HG03469 (cell line): ENCODE measurements around the gene NOSTRIN.
"Not testable (repeated sequence)": the region's sequence is repeated elsewhere in the genome, so short reads cannot be mapped to it uniquely, and the experiment has no call there.

Experiments used
- ATAC-seq: cut with Tn5 transposase; IDR thresholded peaks from one replicate; pipeline ENCODE4 v1.9.1; 2021; ENCODE audit warnings: mild to moderate bottlenecking, moderate library complexity, moderate number of reproducible peaks; ENCODE audit not compliant: unreplicated experiment

The NOSTRIN gene

GRCh38 chr2:168789776-168790175 is 12.7 kb upstream of the NOSTRIN start:
- ATAC-seq: no peak

GRCh38 chr2:168790226-168790902 is 12.1 kb upstream of the NOSTRIN start:
- no peak for ATAC-seq

GRCh38 chr2:168791140-168791539 is 11.3 kb upstream of the NOSTRIN start:
- not testable (repeated sequence) for ATAC-seq

DNA sequence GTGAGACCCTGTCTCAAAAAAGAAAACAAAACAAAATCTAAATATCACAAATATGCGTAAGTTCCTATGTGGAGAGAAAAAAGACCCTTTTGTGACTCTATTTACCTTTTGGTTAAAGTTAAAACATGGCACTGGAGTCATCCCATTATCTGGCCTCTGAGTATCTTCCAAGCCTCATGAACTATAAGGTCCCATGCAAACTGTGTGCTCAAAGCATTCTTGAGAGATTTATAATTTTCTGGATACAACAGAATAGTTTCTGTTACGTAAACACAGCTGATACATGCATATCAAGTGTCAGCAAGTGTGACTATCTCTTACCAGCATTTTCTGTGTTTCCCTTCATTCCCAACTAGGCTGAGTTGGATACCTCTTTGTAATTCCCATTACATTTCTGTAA is 8.8 kb upstream of the NOSTRIN start:
- ATAC-seq: no peak

- ATAC-seq: no peak
These were observed 7.5 kb upstream of the NOSTRIN start for GRCh38 chr2:168794968-168795367.

DNA sequence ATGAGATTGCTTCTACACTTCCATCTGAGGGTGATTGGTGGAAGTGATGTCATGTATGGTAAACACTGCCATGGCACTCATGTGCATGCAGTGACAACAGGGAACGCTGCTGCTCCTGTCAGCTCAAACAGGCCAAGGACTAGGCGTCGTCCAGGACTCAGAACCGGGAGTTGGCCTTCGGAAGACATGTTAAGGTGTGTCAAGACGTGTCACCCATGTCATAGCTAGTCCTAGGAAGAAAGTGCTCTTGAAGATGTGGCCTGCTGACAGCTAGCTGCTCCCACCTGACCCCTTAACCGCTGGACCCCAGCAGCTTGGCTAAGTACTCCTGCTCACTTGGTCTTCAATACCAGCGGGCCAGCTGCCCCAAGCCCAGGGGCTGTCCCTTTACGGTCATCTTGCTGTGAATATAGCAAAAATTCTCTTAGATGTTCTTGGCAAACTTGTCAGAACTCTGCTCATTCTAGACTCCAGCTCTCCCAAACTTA is 6.3 kb upstream of the NOSTRIN start:
- ATAC-seq: no peak

GRCh38 chr2:168796583-168797285 is 5.7 kb upstream of the NOSTRIN start:
- no peak for ATAC-seq

GRCh38 chr2:168797286-168797655 is 5.2 kb upstream of the NOSTRIN start:
- ATAC-seq: no peak

- ATAC-seq: no peak
These were observed 4.2 kb upstream of the NOSTRIN start for GRCh38 chr2:168798076-168798887.

GRCh38 chr2:168798888-168799410 is 3.5 kb upstream of the NOSTRIN start:
- ATAC-seq: no peak

GRCh38 chr2:168801471-168801870 is 966 bp upstream of the NOSTRIN start:
- ATAC-seq: no peak

DNA sequence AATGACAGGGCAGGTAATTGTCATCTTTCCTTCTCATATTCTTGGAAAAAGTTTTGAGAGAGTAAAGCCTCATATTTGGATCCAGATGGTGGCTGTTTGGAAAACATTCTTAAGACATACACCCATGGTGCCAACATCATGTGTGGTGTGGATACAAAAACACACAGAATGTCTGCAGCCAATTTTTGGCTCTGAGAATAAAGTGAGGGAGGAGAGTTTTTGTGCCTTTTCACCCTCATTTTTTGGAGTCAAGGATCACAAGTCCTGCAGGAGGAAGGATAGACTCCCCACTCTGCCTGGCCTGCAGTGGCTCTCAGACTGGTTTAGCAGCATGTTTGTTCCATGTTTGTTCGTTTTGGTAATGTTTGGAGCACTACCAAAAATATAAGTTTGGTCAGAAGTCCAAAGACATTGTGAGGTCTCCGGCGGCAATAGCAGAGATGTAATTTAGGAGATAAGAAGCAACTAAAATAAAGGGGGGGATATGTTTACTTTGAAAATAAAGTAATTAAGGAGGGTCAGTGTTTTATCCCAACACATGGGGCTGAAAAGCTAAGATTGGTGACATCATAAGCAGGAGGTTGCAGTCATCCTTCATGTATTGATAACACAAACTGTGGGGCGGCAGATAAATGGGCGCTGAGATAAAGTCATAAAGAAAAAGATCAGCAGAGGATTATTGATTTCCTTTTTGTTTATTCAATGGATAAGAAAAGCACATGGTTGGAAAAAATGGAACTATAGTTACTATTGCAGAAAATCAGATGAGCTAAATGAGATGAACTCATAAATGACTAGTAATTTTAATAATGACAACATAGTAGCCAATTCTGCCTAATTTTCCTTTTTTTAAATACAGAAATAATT is 655 bp downstream of the NOSTRIN start:
- no peak for ATAC-seq

DNA sequence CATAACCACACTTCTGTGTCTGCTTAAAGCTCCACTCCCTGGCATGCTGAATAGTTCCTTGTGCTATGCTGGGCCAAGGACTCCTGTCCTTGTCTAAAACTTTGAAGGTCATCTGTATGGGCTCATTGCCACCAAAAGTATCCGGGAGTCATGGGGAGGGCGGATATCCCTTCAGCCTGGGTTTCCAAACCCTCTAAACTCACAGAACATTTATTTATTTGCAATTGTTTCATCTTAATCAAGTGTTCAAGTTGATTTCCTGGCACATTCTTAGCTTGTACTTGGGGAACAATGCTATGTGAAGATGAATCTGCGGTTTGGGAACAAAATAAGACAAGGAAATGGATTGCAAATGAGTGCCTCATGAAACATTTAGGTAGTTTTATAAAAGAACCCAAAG is 1.8 kb downstream of the NOSTRIN start:
- no peak for ATAC-seq

DNA sequence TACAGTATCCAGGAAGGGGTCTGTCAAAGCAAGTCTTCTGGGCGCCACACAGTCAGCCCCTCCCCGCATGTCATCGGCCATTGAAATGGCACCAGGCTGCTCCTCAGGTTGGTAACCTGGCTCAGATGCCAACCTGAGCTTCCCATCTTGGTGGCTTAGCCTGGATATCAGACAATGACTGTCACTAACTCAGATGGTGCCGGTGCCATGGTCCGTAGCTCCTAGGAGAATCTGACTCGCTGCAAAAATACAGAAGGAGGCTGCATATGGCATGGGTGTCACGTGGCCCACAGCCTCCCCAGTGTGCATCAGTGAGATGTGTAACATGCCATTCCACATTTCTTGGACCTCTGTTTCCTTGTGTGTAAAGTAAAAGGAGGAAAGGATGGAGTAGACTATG is 3.2 kb downstream of the NOSTRIN start:
- ATAC-seq: no peak

- no peak for ATAC-seq
These were observed 7.1 kb downstream of the NOSTRIN start for GRCh38 chr2:168809537-168809936.

GRCh38 chr2:168810235-168810634 is 7.8 kb downstream of the NOSTRIN start:
- no peak for ATAC-seq

DNA sequence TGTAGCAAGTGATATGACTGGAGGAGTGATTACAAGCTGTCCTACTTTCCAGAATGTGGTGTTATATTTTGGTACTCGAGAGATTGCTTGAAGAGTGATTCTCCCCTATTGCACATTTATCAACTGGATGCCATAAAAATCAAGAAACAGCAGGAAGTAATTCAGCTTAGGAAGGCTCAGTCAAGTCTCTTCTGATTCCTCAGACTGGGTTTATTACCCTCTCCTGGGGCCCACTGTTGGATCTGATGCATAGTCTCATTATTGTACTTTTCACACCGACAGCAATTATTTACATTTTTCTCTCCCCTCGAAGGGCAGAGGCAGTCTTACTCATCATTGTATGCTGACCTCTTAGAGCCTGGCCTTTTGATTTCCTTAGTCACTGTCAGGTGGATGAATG is 9.3 kb downstream of the NOSTRIN start:
- ATAC-seq: no peak

DNA sequence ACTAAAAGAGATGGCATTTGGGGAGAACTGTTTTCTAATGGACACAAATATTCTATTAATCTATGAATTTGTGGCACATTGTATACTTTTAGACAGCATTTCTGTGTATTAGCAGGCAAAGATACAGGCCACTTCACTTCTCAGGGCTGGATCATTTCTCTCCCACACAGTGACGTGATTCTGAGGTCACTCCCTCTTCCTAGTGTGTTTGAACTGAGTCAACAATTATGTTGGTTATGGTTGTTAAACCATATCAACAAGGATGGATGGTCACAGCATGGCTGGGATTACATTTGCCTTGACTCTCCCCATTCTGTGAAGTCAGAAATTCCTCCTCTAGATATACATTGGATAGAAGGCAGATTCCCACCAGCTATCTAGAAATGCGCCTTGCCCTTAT is 11.6 kb downstream of the NOSTRIN start:
- no peak for ATAC-seq

DNA sequence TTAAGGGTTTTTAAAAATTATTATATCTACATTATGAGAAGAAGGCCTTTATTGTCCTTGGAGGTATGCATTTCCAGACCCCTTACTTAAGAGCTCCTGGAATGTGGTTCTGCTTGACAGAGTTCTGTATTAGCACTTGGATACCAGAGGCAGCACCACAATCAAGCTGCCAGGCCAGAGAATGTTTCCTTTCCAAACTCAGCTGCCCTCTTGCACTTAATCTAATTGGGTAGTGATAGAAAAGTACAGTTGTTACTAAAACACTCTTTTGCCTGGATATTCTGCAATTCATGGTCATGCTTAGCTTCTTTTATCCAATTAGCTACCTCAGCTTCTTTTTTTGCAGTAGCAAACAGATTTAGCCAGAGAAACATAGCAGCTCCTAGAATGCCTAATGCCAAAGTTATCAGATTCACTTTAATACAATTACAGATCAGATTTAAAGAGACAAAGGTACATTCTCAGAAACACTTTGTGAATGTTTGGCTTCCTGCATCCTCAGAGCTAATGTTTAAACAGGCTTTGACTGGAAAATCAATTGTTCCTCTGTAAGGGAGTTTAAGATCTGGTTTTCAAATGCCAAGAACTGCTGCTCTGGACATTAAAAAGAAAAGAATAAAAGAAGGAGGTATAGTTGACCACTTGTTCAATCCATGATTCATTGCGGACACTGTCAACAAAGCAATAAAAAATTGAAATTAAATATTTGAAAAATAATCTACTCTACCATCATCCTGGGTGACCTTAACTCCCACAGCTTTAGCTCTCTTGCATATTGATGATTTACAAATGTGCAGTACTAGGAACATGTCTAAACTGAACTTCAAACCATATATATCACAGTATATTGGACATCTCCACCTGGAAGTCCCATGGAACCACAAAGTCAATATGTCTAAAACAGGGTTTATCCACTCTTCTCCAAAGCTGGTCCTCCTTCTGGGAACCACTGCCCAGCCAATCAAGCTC is 12.8 kb downstream of the NOSTRIN start:
- ATAC-seq: no peak
